Daoy (cell line): ENCODE measurements around the gene ZNF865. TPM values are rescaled to one million over a fixed set of nuclear protein-coding genes. Genes with fewer than 3 reads are reported as not detected.
"Not testable (repeated sequence)": the region's sequence is repeated elsewhere in the genome, so short reads cannot be mapped to it uniquely, and the experiment has no call there.

Experiments used
- DNase-seq: peaks from one replicate; pipeline ENCODE4 v3.0.0-alpha.2; 2015; ENCODE audit warnings: low read depth
- total RNA-seq: library from RNA; depleted of rRNA; stranded (reverse); fragments of >200 nt; shearing (Covaris generic); gene quantifications from 2 replicates; pipeline ENCODE4 v1.2.3, GENCODE V29; 2014; rRNA removed

Gene ZNF865
- 0.15 and 0.80 TPM in 2 replicates for total RNA-seq

DNA sequence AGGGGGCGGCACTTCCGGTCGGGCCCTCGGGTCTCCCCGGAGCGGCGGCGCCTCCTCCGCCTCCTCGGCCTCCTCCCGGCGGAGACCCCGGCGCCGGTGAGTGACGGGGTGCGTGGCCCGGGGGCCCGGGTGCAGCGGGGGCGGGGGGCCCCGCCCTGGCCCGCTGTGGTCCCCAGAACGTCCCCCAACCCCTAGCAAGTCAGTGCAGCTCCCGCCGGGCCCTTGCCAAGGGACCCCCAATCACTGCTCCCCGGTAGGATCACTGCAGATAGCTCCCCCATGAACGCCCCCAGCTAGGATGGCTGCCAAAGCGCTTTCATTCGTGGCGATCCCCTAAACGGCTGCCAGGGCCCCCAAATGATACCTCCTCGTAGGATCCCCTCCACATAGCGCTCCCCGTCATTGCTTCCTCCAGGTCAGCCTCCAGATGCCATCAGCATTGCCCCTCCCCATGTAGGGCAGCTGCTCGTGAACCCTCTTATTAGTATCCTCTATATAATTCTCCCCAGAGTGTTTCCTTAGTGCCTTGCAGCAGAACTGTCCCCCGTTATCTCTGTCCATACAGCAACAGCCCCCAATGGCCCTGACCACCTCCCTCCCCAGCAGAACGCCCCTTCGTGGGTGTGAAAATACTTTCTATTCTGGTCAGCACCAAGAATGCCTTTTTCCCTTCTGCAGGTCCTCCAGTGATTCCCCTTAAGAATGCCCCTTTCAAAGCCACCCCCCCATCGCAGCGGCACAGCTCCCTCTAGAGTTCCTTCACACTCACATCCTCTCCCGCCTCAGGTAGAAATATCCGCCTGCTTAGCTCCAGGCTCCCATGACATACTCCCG is at the start of gene ZNF865:
ZNF865 (plus strand) TSS at position 11 of the 834 bp plus-strand sequence. CDS start 7,972 bp downstream, outside the sequence.
- DNase-seq: peak; percentile 90

DNA sequence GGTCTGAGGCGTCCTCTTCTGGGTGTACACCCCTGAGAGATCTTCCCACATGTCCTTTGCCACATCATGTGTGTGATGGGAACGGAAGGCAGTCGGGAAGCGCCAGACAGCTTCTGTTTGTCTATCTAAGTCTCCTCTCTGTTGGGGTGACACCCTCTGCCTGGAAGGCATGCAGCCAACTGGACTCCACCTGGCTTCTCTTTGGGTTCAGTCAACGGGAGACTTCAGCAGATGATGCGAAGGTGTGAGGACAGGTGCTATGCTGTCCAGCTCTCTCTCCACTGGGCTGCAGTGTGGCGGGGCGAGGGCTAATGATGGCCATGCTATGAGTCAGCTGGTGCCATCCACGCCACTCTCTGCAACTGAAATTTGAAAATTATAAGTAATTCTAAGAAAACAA is 45.8 kb upstream of the ZNF865 start:
- no peak for DNase-seq

DNA sequence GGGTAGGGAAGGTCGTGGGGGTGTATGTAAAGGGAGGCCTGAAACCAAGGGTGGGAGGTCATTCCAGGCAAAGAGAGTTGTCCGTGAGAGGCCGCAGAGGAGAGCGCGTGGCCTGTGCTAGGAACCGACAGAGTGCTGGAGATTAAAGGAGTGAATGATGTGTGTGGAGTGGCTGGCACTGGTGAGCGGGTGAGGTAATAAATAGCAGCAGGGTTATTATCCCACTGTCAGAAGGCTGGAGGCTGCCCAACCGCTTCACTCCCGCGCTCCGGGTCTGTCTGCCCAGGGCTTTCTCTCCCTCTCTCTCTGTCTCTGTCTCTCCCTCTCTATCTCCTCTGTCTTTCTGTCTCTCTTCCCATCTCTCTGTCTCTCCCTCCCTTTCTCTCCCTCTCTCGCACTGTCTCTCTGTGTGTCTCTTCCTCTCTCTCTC is 42.2 kb upstream of the ZNF865 start:
- no peak for DNase-seq

DNA sequence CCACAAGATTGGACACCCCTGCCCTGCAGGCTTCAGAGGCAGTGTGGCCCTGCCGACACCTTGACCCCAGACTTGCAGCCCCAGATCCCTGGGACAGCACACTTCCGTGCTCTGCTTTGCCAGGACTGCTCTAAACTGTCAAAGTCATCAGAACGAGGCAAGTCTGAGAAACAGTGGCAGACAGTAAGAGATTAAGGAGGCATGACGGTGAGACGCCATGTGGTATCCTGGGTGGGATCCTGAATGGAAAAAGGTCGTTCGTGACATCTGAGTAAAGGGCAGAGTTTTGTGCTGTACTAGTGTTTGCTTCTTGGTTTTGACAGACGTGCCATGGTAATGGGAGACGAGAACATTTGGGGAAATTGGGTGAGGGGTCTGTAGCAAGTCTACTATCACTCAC is 38.6 kb upstream of the ZNF865 start:
- DNase-seq: no peak

DNA sequence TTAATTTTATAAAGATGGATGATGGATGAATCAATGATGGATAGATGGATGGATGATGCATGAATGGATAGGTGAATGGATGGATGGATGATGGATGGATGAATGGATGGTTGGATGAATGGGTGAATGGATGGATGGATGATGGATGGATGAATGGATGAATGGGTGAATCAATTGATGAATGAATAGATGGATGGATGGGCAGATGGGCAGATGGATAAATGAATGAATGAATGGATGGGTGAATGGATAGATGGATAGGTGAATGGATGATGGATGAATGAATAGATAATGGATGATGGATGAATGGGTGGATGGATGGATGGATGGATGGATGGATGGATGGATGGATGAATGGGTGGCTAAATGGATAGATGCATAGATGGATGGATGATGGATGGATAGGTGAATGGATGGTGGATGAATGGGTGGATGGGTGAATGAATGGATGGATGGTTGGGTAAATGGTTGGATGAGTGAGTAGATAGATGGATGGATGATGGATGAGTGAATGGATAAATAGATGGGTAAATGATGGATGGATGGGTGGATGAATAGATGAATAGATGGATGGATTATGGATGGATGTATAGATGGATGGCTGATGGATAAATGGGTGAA is 37.6 kb upstream of the ZNF865 start:
- DNase-seq: no peak

DNA sequence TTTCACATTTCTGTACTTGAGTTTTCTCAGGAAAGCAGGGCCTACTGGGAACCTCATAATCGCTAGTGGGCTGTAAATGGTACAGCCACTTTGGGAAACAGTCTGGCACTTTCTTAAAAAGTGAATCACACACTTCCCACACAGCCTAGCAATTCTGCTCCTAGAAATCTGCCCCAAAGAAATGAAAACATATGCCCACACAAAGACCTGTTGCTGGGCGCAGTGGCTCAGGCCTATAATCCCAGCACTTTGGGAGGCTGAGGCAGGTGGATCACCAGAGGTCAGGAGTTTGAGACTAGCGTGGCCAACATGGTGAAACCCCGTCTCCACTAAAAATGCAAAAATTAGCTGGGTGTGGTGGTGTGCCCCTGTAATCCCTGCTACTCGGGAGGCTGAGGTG is 36.0 kb upstream of the ZNF865 start:
- DNase-seq: not testable (repeated sequence)

DNA sequence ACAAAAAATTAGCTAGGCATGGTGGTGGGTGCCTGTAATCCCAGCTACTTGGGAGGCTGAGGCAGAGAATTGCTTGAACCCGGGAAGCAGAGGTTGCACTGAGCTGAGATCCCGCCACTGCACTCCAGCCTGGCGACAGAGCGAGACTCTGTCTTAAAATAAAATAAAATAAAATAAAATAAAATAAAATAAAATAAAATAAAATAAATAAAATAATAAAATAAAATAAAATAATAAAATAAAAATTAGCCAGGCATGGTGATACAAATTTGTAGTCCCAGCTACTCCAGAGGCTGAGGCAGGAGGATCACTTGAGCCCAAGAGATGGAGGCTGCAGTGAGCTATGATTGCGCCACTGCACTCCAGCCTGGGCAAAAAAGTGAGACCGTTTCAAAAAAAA is 31.5 kb upstream of the ZNF865 start:
- DNase-seq: not testable (repeated sequence)

DNA sequence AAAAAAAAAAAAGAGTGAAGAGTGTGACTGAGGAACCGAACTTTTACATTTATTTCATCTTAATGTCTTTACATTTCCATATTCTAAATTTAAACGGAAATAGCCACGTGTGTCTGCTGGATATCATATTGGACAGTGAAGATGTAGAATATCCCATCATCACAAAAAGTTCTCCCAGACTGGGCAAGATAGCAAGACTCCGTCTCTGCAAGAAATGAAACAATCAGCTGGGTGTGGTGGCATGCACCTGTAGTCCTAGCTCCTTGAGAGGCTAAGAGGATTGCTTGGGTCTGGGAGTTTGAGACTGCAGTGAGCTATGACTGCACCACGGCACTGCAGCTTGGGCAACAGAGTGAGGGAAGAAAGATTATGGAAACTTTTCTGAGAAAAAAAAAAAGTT is 28.7 kb upstream of the ZNF865 start:
- DNase-seq: no peak

DNA sequence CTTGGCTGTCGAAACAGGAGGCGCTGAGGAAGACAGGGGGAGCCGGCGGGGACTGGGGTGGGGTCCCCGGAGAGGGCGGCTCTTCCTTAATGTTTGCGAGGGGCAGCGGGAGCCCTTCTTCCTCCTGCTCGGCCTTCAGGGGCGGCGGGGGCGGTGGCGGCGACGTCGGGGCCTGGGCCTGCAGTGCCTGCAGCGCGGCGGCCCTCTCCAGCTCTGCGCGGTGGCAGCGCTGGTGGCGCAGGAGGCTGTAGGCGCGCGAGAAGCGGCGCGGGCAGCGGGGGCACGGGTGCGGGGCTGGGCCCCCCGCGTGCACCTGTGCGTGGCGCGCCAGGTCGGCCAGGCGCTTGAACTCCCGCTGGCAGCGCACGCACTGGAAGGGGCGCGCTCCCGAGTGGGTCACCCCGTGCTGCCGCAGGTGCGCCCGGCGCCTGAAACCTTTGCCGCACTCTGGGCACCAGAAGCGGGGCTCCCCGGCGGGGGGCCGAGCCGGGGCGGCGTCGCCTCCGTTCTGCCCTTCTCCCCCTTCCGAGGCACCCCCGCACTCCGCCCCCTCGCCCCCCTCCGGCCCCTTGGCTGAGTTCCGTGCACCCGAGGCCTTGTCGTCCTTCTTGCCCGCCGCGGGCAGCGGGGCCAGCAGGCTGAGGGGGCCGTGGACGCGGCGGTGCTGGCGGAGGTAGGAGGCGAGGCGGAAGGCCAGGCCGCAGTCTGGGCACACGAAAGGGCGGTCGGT is 27.3 kb upstream of the ZNF865 start:
- no peak for DNase-seq

DNA sequence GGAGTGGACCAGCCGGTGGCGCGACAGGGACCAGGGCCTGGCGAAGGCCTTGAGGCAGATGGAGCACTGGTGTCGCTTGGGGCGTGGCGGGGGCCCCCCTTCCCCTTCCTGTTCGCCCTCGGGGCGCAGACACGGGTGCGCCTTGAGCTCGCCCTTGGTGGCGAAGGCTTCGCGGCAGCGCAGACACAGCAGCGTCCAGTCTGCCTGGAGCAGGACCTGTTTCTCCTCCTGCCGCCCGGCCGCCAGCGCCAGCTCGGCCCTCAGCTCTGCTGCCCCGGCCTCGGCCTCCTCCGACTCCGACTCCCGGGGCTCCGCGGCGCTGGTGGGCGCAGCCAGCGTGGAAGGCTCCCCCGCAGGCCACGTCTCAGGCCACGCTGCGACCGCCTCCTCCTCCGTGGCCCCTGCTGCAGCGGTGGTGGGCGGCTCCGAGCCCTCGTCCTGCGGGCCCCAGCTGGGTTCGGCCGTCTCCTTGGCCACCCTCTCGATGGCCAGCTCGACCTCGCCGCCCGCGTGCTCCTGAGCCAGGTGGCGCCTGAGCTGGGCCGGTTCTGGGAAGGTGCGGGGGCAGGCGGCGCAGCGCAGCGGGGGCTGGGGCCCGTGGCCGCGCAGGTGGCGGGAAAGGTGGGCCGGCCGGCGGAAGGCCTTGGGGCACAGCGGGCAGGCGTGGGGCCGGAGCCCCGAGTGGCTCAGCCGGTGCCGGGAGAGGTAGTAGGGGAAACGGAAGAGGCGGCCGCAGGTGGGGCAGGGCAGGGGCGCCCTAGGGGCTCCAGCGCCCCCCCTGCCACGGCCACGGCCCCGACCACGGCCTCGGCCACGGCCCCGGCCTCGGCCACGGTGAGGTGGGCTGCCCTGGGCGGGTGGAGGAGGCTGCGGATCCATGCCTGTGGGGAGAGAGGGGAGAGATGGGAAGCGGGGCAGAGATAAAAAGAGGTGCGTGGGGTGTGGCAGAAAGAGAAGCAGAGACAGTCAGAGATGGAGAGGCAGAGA is 26.4 kb upstream of the ZNF865 start:
- DNase-seq: no peak

DNA sequence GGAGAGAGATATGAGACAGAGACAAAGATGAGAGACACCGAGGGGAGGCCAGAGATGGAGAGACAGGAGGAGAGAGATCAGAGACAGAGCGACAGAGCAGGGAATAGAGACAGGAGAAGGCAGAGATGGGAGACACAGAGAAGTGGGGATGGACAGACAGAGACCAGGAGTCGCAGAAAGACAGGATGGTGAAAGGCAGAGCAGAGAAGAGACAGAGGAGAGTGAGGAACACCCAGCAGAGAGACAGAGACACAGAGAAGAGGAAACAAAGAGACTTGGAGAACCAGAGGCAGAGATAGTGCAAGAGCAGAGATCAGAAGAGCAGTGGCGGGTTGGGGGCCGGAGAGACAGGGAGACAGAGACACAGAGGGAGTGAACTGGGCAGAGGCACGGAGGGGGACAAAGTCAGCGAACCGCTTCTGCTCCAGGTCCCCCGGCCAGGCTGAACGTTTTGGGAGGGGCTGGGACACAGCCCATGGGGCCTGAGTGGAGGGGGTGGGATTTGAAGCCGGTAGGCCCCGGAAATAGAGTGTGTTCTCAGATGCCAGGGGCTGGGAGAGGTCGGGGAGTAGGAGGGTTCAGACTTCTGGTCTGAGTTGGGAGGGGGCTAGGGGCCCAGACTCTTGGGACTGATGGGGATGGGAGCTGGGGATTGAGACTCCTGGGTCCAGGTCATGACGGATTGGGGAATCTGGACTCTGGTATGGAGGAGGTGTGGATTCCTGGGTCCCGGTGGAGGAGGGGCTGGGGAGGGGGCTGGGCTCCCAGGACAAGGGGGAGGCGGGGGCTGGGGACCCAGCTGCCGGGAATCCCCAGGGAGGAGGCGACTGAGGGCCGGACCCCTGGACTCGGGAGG is 25.5 kb upstream of the ZNF865 start:
- peak; percentile 30 for DNase-seq

DNA sequence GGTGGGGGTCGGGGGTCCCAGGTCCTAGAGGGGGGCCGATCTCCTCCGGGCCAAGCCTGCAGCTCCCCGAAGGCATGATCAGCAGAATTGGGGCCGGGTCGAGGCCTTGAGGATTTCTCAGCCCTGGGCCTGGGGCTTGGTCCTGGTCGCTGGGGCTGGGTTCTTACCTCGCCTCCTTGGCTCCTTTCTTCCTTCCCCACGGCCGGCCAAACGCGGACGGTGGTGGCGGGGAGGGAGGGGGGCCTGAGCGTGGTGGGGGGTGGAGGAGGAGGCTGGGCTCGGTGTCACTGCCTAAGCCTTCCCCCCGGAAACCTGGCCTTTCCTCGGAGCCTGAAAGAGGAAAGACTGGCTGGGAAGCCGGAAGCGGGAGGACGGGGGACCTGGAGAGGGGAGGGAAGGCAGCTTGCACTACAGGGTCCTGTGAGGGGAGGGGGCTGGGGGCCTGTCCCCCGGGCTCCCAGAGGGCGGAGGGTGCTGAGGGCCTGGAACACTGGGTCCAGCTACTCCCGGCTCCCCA is 24.8 kb upstream of the ZNF865 start, which contains the start of gene ZNF579:
ZNF579 (minus strand) TSS at position 221 of the 517 bp plus-strand sequence. CDS start 1,209 bp downstream, outside the sequence.
- peak; percentile 93 for DNase-seq

DNA sequence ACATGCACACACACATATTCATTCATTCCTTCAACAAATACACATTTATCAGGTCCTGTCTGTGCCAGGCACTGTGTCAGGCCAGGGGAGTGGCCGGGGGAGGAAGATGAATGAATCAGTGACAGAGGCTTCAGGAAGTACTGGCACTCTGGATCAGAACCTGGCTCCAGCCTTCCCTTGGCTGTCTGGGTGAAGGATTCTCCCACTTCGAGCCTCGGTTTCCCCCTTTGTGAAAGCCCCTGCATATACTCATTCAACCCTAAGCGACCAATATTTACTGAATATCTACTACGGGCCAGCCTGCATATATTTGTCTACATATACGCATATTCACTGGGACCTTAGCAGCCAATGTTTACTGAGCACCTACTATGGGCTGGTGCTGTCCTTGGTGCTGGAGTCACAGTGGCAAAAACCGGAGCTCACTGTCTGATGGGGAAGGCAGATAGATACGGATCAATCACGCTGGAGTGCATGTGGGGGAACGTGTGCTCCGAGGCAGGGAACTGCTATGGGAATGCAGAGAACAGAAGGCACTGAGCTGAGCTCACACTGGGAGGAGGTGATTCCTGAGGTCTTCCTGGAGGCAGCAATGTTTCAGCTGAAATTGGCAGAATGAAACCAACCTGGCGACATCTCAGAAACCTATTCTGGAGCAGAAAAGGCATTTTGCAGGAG is 24.2 kb upstream of the ZNF865 start:
- DNase-seq: peak; percentile 34

DNA sequence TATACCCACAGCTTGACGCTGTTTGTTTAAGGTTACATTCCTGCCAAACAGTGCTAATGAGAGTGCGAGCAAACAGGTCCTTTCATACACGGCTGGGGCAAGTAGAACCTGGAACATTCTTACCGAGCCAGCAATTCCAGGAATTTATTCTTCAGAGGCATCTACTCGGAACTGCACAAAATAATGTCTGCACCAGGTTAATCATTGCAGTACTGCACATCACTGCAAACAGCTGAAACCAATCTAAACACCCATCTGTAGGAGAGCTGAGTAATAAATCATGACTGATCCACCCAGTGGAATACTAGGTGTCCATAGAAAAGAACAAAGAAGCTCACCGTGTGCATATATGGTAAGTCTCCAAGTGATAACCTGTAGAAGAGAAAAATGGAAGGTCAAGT is 23.6 kb upstream of the ZNF865 start:
- no peak for DNase-seq

DNA sequence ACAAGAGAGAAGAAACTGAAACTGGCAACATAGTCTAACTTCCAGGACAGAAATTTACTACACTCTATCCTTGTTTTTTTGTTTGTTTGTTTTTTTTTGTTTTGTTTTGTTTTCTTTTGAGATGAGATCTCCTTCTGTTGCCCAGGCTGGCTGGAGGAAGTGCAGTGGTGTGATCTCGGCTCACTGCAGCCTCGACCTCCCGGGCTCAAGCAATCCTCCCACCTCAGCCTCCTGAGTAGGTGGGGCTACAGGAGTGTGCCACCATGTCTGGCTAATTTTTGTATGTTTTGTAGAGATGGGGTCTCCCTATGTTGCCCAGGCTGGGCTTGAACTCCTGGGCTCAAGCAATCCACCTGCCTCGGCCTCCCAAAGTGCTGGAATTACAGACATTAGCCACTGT is 23.2 kb upstream of the ZNF865 start:
- not testable (repeated sequence) for DNase-seq

DNA sequence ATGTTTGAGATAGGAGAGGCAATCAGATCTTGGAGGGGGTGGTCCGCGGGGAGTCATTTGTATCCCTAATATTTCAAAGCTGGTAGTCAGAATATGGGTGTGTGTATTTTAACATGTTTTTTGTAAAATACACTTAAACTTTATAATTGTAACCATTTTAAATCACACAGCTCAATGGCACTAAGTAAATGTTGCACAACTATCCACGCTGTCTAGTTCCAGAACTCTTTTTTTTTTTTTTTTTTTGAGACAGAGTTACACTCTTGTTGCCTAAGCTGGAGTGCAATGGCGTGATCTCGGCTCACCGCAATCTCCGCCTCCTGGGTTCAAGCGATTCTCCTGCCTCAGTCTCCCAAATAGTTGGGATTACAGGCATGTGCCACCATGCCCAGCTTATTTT is 21.6 kb upstream of the ZNF865 start:
- DNase-seq: not testable (repeated sequence)

DNA sequence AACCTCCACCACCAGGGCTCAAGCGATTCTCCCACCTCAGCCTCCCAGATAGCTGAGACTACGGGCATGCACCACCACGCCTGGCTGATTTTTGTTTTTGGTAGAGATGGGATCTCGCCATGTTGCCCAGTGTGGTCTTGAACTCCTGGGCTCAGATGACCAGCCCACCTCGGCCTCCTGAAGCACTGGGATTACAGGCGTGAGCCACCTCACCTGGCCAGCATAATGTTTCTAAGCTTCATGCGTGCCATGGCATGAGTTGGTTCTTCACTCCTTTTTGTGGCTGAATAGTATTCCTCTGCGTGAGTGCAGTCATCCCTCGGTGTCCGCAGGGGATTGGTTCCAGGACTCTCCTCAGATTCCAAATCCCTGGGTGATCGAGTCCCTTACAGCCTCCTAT is 20.6 kb upstream of the ZNF865 start:
- DNase-seq: no peak

DNA sequence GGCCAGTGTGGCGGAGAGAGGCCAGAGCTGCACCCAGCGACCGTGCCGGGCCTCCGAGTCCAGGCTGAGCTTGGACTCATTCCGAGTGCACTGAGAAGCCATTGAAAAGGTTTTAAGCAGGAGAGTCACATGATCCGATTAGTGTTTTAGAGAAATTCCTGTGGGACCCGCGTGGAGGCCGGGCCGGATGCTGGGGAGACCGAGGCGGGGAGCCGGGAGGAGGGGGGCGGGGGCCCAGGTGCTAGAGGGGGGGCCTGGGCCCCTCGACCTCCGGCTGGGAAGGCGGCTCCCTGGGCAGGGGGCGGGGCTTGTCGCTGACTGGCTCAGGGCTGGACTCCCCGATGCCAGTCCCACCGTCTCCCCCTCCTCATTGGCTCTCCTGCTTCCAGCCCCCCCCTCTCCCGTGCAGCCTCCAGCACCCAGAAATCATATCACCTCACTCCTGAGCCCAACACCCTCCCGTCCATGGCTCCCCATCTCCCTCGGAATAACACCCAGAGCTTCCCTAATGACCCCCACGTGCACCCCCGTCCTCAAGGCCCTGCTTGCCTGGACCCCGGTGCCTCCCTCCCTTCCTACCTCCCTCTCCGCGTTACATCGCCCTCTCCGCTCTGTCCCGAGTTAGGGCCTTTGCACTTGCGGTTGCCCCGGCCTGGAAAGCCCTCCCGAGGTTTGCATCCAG is 19.6 kb upstream of the ZNF865 start:
- peak; percentile 86 for DNase-seq
